ENCODE measurements around the gene PHAF1.
A peak's percentile ranks its signal among the peaks of the same experiment; 100 is the strongest.

The PHAF1 gene

DNA sequence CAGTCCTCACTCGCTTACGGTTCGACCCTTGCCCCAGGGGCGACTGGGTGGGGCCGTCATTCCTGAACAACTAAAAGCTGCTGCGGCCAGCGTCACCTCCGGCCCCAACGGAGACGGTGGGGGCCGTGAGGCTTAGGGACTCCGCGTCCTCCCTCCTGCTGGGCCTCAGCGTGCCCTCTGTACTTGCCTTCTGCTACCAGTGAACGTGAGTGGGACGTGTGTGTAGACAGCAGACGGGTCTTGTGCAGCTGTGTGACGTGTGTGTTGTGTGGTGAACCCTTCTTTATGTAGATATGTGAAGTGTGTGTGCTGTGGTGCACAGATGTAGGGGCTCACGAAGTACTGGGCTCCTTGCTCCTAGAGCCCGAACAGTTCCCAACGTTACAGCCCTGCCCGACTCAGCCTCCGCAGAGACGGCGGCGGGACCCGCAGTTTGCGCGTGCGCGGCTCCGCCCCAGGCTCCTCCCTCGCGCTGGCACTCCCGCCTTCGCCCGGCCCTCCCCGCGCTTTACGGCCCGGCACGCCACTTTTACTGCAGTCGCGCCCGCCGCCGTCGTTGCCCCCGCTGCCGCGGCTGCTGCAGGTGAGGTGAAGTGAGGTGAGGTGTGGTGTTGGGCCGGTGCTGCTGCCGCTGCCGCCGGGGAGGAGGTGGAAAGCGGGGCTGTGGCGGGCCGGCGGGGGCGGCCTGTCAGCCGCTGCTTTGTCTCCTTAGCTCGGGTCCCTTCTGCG is at the start of gene PHAF1:
PHAF1 (plus strand) TSS at position 535 of the 729 bp plus-strand sequence. CDS start 235 bp downstream, outside the sequence.
- peak; percentile 91 for DNase-seq (ENCODE audit: low read depth)

DNA sequence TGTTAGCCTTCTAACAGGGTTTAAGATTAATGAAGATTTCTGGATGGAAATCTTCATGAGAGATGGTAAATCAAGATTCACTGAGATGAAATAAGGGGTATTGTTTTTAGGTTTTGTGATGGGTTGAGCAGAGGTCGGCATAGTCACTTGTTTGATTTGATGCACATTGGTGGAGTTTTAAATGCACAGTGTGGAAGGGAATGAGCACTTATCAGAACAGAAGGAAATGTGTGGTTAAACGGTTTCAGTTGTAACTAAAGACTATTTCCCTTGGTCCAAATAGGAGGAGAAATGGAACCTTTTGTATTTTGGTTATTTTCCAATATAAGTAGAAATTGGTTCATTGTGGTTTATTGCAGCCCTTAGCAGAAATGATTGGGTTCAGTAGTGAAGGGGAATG is 46.7 kb upstream of the PHAF1 start:
- DNase-seq (ENCODE audit: low read depth): no peak

DNA sequence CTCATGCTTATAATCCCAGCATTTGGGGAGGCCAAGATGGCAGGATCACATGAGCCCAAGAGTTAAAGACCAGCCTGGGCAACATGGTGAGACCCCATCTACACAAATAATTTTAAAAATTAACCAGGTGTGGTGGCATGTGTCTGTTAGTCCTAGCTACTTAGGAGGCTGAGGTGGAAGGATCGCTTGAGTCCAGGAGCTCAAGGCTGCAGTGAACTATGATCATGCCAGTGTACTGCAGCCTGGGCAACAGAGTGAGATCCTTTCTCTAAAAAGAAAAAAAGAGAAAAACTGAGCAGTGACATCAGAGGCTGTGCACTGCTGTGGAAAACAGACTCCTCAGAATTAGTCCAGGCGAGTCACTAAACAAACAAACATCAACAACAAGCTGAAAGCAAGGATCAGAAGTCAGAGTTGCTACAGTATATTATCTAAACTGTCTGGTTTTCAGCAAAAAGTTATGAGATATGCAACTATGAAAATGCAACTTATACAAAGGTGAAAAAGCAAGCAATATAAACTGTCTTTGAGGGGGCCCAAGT is 41.5 kb upstream of the PHAF1 start:
- DNase-seq (ENCODE audit: low read depth): no peak

DNA sequence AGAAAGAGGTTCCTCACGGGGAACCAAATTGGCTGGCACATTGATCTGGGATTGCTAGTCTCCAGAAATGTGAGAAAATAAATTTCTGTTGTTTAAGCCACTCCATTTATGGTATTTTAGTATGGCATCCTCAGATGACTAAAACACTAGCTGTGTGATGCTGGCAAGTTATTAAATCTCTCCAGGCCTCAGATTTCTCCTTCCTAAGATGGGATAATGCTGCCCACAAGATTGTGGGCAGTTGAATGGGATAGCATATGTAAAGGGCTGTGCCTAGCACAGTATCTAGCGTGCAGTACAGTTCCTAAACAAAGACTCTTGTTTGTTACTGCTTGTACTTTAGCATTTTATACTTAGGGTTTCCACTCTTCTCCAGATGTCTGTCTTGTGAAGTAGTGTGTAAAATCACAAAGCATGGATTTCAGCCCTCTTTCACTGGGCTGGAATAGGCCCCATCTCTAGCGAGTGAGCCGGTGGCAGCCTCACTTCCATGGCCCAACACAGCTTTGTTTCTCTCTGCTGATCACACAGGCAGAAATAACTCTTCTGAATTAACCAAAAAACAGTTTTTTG is 38.2 kb upstream of the PHAF1 start:
- DNase-seq (ENCODE audit: low read depth): no peak

DNA sequence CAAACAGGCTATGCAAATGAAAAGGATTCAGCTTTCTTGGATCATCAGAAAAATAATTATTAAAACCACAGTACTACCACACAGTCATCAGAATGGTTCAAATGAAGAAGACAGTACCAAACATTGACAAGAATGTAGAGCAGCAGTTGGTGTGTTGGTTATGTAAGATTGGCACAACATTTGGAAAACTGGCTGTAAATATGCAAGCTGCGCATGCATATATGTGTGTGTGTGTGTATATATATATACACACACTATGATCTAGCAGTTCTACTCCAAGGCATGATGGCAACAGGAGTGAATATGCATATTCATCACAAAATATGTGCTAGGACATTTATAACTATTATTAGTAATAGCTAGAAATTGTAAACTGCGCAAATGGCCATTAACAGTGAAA is 34.4 kb upstream of the PHAF1 start:
- no peak for DNase-seq (ENCODE audit: low read depth)

DNA sequence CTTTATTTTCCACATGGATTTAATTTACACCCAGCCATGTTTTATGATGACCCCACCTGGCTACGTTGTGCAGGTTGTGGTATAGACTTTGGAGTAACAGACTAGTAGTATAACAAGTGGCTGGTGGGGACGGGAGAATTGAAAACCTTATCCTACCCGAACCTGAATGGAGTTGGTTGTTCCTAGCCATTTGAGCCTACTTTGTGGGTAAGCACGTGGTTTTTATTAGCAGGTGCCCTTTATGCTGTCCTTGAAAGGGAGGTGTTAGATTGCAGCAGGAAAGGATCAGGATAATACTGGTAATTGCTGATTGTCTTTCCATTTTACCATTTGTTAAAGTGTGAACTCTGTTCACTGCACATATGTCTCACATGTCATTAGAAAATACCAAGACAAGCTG is 31.9 kb upstream of the PHAF1 start:
- no peak for DNase-seq (ENCODE audit: low read depth)

DNA sequence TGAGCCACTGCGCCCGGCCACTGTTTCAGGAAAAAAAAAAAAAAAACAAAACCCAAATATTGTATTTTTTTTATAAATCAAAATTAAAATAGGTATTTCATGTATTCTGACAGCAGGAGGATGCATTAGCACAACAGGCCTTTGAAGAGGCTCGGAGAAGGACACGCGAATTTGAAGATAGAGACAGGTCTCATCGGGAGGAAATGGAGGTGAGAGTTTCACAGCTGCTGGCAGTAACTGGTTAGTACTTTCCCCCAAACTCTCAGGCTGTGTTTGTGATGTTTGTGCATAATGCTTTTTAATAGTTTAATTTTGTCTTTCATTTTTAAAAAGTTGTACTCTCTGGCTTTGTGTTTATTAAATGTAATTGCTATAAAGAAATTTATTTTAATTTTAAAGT is 27.6 kb upstream of the PHAF1 start:
- DNase-seq (ENCODE audit: low read depth): no peak

DNA sequence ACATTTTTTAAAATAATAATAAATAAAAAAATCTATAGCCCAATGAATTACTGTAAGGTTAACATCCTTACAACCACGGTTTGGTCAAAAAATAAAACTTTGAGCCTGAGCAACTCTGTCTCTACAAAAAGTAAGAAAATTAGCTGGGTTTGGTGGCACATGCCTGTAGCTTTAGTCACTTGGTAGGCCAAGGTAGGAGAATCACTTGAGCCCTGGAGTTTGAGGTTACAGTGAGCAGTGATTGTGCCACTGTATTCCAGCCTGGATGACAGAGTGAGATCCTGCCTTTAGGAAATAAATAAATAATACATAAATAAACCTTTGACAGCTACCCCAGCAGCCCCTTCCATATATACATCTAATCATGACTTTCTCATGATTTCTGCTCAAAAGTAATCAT is 26.9 kb upstream of the PHAF1 start:
- DNase-seq (ENCODE audit: low read depth): no peak

DNA sequence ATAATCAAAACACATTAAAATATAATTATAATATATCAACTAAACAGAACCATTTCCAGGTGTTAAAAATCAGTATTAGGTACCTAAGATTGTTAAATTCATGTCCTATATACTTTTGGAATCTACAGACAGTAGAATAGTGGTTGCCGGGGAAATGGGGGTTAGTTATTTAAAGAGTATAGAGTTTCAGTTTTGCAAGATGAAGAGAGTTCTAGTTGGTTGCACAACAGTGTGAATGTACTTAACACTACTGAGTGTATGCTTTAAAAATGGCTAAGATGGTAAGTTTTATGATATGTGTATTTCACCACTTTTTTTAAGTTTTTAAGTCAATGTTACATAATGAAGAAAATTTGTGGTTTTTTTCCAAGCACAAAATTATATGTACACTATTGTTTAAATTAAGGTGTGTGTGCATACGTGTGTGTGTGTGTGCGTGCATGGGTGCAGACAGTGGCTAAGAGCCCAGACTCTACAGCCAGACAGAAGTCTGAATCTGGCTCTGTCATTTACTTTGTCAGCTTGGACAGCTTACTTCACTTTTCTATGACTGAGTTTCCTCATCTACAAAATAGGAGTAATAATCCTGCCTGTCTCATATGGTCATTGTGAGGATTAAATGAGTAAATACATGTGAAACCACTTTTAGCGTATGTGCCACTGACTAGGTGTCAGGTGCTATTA is 25.3 kb upstream of the PHAF1 start:
- DNase-seq (ENCODE audit: low read depth): no peak

DNA sequence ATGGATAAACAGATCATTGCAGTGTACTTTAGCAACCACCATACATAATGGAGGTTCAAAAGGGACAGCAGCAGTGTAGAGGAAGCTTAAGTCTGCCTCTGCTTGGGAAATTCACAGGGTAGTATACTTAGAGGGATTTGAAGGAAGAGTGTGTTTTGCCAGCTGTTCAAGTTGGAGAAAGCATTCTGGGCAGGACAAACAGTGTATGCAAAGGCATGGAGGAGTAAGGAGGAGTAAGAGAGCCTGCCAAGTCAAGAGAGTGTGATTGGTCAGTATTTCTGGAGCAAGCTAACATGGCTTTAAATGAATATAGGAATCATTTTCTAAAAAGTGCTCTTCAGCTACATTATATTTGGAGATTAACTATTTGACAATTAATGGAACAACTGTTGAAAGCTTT is 22.9 kb upstream of the PHAF1 start:
- DNase-seq (ENCODE audit: low read depth): no peak

DNA sequence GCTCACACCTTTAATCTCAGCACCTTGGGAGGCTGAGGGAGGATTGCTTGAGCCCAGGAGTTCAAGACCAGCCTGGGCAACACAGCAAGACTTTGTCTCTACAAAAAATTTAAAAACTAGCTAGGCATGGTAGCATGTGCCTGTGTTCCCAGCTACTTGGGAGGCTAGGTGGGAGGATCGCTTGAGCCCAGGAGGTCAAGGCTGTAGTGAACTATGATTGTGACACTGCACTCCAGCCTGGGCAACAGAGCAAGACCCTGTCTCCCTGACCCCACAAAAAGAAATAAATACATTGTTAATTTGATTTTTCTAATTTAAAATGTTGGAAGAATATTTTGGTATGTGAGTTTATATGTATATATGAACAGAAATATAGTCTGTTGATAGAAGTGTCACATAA is 22.4 kb upstream of the PHAF1 start:
- DNase-seq (ENCODE audit: low read depth): no peak

DNA sequence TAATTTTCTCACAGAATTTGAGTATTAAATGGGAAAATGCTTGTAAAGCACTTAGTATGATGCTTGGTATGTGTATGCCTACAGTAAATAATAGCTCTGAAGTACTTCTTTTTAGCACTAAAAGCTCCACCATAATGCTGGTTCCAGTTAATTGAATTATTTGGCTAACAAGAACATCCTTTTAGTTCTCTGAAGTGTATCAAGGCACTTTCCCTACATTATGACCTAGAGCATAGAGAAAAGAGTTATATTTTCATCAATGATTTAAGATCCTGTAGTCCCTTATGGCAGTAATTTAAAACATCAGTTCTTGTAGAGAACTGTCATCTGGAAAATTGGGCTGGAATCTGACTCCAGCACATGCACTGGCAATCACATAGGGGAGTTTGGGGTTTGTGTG is 21.9 kb upstream of the PHAF1 start:
- no peak for DNase-seq (ENCODE audit: low read depth)

DNA sequence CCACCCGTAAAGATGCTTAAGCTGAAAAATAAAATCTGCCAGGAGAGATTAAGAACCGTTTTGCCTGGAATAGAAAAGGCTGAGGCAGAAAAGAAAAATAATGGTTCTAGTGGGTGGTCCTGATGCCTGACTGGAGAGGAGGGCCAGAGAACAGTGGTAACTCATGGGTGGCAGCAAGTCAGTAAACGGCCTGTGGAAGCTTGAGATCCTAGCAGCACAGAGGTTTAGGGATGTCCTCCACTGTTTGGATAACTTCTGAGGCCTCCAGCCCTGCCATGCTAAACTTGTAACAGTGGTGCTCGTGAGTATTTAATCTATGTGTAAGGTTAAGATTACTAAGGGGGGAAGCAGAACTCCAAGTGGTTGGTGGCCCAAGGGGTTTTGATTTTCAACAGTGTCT is 21.2 kb upstream of the PHAF1 start:
- DNase-seq (ENCODE audit: low read depth): no peak

DNA sequence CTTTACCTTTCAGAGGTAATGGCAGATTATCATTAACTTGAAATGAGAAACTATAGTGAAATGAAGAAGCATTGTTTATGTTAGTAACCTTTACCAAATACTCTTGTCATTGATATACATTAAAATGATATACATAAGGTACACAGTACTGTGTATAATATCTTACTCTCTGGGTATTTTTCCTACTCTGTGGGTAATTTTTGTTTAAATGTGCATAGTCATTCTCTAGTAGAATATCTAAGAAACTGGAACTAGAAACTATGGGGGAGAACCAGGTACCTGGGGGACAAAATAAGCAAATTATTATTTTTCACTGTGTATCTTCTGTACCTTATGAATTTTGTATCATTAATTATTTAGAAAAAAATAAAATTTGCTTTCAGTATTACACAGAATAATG is 20.6 kb upstream of the PHAF1 start:
- DNase-seq (ENCODE audit: low read depth): no peak

DNA sequence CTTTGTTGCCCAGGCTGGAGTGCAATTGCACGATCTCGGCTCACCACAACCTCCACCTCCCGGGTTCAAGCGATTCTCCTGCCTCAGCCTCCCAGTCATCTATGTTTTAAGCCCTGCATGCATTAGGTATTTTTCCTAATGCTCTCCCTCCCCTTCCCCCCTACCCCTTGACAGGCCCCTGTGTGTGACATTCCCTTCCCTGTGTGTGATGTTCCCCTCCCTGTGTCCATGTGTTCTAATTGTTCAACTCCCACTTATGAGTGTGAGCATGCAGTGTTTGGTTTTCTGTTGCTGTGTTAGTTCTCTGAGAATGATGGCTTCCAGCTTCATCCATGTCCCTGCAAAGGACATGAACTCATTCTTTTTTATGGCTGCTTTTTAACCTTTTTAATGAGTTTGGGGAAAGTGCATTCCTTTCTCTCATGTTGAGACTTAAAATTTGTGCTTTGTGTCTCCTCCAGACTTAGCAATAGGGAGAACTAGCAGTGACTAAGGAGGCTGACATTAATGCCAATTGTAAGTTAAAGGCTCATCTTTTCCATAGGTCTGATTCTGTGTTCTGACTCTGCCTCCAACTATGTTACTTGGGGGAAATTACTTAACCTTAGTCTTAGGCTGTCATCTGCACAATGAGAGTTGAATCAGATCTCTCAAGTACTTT is 17.7 kb upstream of the PHAF1 start:
- no peak for DNase-seq (ENCODE audit: low read depth)

DNA sequence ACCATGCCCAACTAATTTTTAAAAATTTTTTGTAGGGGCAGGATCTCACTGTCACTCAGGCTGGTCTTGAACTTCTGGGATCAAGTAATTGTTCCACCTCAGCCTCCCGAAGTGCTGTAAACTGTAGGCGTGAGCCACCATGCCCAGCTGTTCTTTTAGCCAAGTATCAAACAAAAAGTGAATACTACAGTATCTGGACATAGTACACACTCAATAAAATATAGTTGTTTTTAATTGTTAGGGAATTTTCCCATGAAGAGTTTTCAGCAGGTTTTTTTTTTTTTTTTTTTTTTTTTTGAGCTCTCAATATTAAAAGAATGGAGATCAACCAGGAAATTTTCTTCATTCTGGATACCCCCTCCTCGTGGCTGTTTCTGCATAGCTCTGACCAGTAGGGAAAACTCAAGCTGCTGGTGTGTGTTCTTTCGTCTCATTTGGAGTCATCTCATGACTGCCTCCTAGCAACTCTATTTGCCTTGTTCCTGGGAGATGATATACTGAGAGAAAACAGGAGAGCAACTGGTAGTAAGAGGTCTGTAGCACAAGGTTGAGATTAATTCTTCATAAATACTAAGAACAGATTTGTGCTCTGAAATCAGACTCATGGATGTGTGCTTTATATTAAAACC is 16.5 kb upstream of the PHAF1 start:
- no peak for DNase-seq (ENCODE audit: low read depth)

DNA sequence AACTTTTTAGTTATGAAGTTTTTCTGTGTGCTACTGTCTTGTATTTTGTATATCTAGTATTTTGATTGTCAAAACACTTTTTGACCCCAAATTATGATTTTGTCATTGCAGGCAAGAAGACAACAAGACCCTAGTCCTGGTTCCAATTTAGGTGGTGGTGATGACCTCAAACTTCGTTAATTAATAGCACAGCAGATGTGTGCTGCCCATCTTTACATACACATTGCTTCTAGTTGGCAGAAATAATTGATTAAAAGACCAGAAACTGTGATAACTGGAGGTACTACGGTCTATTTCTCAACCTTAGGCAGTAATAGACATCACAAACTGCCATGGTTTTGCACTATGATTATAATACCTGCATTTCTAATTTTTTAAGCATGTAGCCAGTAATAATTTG is 11.1 kb upstream of the PHAF1 start:
- no peak for DNase-seq (ENCODE audit: low read depth)

DNA sequence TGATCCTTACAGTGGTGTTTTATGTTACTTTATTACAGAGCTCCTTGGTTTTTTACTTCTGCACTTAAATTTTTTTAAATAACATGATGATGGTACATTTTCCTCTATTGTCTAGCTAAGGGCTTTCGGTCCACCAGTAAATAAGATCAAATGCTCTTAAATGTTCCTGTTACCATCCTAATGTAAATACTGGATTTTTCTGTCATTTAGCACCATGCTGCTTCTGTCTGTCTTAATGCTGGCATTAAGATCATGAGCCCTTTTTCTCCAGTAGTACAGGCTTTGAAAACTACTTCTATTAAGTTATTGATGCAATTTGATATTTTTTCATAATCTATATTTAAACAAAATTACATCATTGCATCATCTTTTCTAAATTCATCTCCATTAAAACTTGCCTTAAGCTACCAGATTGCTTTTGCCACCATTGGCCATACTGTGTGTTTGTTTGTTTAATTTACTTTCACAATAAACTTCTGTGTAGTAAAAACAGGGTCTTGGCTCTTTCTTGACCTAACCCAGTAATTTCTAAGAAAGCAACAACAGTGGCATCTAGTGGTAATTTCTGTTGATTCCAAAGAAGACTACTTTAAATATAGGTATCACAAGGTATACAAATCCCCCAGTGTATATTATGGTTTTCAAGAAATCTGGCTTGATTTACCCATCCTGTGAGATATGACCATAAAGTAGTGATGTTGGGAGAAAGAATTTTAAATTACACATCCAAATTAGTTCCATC is 9.0 kb upstream of the PHAF1 start:
- no peak for DNase-seq (ENCODE audit: low read depth)

DNA sequence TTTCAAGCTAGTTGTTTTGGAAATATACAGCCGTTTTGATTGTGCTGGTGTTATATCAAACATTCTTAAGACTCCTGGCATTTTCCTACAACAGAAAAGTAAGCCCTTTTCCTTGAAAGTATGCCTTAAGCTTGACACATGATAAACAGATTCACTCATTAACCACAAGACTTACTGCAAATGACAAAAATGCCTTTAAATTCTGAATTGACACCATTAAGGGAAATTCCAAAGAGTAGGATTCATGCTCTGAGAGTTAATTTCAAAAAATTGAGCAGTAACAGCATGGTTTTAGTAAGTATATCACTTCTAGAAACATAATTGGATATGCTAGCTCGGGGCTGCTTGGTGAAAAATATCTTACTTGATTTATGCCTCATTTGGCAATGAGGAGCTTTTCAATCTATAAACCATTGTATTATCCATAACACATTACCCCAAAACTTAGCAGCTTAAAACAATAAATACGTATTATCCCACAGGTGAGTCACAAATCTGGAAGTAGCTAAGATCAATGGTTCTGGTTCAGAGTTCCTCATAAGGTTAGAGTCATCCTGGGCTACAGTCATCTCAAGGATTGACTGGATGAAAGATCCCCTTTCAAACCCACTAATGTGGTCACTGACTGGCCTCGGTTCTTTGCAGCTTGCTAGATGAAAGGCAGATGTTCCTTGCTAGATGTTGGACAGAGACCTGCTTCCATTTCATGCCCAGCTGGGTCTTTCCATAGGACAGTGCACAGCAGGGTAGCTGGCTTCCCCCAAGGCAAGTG is 8.2 kb upstream of the PHAF1 start:
- DNase-seq (ENCODE audit: low read depth): no peak

DNA sequence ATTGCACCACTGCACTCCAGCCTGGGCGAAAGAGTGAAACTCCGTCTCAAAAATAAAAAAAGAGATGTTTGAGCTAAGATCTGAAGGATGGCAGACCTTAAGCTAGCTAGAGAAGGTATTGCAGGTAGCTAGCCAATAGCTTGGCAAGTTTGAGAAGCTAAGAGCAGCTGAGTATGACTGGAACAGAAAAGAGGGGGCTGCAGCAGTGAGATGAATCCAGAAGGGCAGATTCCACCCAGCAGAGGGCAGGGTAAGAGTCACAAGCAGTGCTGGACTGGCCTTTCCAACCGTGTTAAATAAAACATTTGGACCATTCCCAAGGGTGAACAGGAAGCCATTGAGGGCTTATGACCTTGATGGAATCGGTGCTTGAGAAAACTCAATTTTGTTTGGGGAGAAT is 5.7 kb upstream of the PHAF1 start:
- DNase-seq (ENCODE audit: low read depth): no peak

DNA sequence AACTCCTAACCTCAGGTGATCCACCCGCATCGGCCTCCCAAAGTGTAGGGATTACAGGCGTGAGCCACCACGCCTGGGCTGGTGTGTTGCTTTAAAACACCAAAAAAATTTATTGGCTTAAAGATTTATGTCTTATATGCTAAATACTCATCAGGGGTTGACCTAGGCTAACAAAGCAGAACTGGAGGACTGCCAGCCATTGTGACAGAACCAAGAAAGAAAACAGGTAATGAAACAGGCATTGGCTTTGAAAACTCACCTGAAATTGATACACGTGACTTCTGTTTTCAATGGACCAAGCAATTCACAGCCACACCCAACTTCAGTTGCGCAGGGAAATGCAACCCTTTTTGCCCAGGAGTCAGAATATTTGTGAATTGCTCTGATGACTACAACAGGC is 4.9 kb upstream of the PHAF1 start:
- DNase-seq (ENCODE audit: low read depth): no peak
